Activated naive CD4-positive, alpha-beta T cell treated with anti-CD3 and anti-CD28 coated beads for 36 hours (primary cell): ENCODE results near the gene ZNF266. TPM values are rescaled to one million over a fixed set of nuclear protein-coding genes. Genes with fewer than 3 reads are reported as not detected.

ENCODE experiments used
- CTCF ChIA-PET: fragments of 350-600 bp; sonication (Branson Sonifier 250); formaldehyde crosslinking; loops from one replicate; lab custom pipeline; 2021; ENCODE audit warnings: antibody characterized with exemption; lab: Charles Lee
- DNase-seq: peaks from one replicate; pipeline ENCODE4 v3.0.0-alpha.2; 2020
- H3K27ac Mint-ChIP-seq: one replicate; pipeline ENCODE4 v1.8.0; 2021; ENCODE audit warnings: mild to moderate bottlenecking, mixed read lengths
- H3K27me3 Mint-ChIP-seq: one replicate; pipeline ENCODE4 v1.8.0; 2021; ENCODE audit warnings: low read depth, mixed read lengths
- H3K36me3 Mint-ChIP-seq: one replicate; pipeline ENCODE4 v1.8.0; 2021; ENCODE audit warnings: low read depth, mixed read lengths
- H3K4me1 Mint-ChIP-seq: one replicate; pipeline ENCODE4 v1.8.0; 2021; ENCODE audit warnings: low read depth, mixed read lengths
- H3K4me3 Mint-ChIP-seq: one replicate; pipeline ENCODE4 v1.8.0; 2021; ENCODE audit warnings: mild to moderate bottlenecking, moderate library complexity, mixed read lengths
- H3K9me3 Mint-ChIP-seq: one replicate; pipeline ENCODE4 v1.8.0; 2021; ENCODE audit warnings: mixed read lengths
- intact Hi-C: fragments of 100-400 bp; cut with micrococcal nuclease; formaldehyde crosslinking; loops from one replicate; pipeline ENCODE4 v1.15.1; 2023
- total RNA-seq, 2 experiments: library from RNA; stranded (reverse); gene quantifications; one replicate each; pipeline ENCODE4 v1.2.3, GENCODE V29; 2021

The ZNF266 gene
- total RNA-seq, 2 experiments from 2014 or later = 19.7 to 21.9 TPM

- intact Hi-C loops = no loop called here
- DNase-seq = no peak
- Mint-ChIP-seq H3K4me1 (no peaks in the 10 kb centered on the region), H3K36me3 (peaks cover 81% of the 10 kb centered on the region), H3K27me3 (no peaks in the 10 kb centered on the region), H3K27ac (no peak overlapping the region), H3K9me3 (peaks cover 69% of the 10 kb centered on the region), H3K4me3 (no peak overlapping the region)
- CTCF ChIA-PET = no interaction called here
Observed at GRCh38 chr19:9413240-9413954, 22.0 kb downstream of the ZNF266 start.

DNA sequence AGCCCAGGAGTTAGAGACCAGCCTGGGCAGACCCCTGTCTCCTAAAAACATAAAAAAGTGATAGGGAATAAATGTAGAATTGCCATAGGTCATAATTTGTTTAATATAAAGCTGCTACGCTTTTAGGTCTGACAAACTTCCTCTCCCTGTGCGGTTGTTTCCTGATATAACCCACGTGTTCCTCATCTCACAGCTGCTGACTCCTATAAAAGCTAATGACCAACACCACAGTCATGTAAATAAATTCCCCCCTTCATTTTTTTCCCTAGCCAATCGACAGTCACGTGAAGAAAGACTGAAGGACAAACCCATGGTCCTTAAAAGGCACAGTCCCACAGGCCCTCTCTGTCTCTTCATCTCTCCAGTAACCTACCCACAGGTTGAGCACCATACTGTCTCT, 27.5 kb downstream of the ZNF266 start:
- H3K4me3 Mint-ChIP-seq = peak overlapping the region; percentile 72
- H3K27ac Mint-ChIP-seq = no peak overlapping the region
- H3K36me3 Mint-ChIP-seq = peaks cover 53% of the 10 kb centered on the region
- DNase-seq = no peak
- intact Hi-C loops = no loop called here
- CTCF ChIA-PET = no interaction called here
- peaks cover 11% of the 10 kb centered on the region for H3K4me1 Mint-ChIP-seq
- H3K27me3 Mint-ChIP-seq = no peaks in the 10 kb centered on the region
- peaks cover 71% of the 10 kb centered on the region for H3K9me3 Mint-ChIP-seq

- Mint-ChIP-seq H3K9me3 (peaks cover 67% of the 10 kb centered on the region), H3K4me1 (peaks cover 11% of the 10 kb centered on the region), H3K4me3 (peak overlapping the region; percentile 72), H3K36me3 (peaks cover 46% of the 10 kb centered on the region), H3K27me3 (no peaks in the 10 kb centered on the region), H3K27ac (peak overlapping the region; percentile 65)
- intact Hi-C loops = no loop called here
- DNase-seq = peak; percentile 77
- CTCF ChIA-PET = no interaction called here
Observed at GRCh38 chr19:9406798-9407352, 28.5 kb downstream of the ZNF266 start.

DNA sequence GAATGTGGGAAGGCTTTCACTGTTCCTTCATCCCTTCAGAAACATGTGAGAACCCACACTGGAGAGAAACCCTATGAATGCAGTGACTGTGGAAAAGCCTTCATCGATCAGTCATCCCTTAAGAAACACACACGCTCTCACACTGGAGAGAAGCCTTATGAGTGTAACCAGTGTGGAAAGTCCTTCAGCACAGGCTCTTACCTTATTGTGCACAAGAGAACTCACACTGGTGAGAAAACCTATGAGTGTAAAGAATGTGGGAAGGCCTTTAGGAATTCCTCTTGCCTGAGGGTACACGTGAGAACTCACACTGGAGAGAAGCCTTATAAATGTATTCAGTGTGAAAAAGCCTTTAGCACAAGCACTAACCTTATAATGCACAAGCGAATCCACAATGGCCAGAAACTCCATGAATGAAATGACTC, 54.0 kb downstream of the ZNF266 start:
- CTCF ChIA-PET = no interaction called here
- H3K4me1 Mint-ChIP-seq = no peaks in the 10 kb centered on the region
- H3K36me3 Mint-ChIP-seq = peaks cover 81% of the 10 kb centered on the region
- intact Hi-C loops = no loop called here
- DNase-seq = no peak
- no peak overlapping the region for H3K27ac Mint-ChIP-seq
- H3K27me3 Mint-ChIP-seq = no peaks in the 10 kb centered on the region
- peaks cover 68% of the 10 kb centered on the region for H3K9me3 Mint-ChIP-seq
- no peak overlapping the region for H3K4me3 Mint-ChIP-seq

DNA sequence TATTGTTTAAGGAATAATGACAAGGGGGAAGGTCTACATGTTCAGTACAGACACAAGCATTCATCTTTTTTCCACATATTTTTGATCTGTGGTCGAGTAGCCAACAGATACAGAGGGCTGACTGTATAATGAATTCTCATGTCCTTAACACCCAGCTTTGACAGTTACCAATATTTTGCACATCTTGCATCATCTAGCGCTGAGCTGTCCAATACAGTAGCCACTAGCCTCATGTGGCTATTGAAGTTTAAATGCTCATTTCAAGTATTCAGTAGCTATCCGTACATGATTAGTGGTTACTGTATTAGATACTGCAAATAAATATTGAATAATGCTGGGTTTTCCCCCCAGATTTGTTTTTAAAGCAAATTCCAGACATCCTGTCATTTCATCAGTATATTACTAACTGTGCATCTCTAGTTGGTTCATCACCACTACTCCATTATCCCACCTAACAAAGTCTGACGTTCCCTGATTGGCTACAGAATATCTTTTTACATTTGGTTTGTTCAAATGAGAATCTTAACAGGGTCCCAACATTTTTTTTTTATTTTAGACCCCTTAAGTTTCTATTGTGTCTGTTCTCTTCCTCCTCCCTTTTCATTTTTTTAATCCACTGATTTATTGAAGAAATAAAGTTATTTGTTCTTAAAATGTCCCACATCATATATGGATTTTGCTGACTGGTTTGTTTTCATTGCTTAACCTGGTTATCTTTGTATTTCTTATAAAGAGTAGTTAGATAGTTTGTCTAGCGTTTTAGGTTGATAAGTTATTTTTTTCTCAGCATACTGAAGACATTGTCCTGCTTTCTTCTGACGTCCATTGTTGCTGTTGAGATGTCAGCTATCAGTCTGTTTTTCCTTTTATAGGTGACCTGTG, 64.4 kb downstream of the ZNF266 start:
- Mint-ChIP-seq H3K9me3 (peaks cover 61% of the 10 kb centered on the region), H3K27ac (no peak overlapping the region), H3K36me3 (peaks cover 50% of the 10 kb centered on the region), H3K27me3 (no peaks in the 10 kb centered on the region), H3K4me3 (no peak overlapping the region), H3K4me1 (no peaks in the 10 kb centered on the region)
- intact Hi-C loops = no loop called here
- DNase-seq = no peak
- CTCF ChIA-PET = no interaction called here

GRCh38 chr19:9362905-9363304, 72.5 kb downstream of the ZNF266 start, which contains the start of gene ZNF177:
Gene ZNF177 (plus strand): TSS chr19:9363013. CDS start chr19:9378312, 15,299 bp downstream.
- intact Hi-C loops = no loop called here

More at GRCh38 chr19:9362905-9363304, 72.5 kb downstream of the ZNF266 start, which contains the start of gene ZNF177:
- DNase-seq = peak; percentile 6
- Mint-ChIP-seq H3K27ac (peak within 1 kb of the TSS; percentile 2), H3K27me3 (peaks cover 10% of the 10 kb centered on the region), H3K9me3 (peaks cover 39% of the 10 kb centered on the region), H3K4me3 (no peak within 1 kb of the TSS), H3K36me3 (peaks cover 51% of the 10 kb centered on the region), H3K4me1 (no peaks in the 10 kb centered on the region)
- CTCF ChIA-PET = no interaction called here

Other genes with a start within 250 kb of the ZNF266 start
- not detected for gene OR7D4, start 216.0 kb downstream of the ZNF266 start, total RNA-seq
- gene OR7E24, start 184.6 kb downstream of the ZNF266 start, total RNA-seq = not detected
- gene ZNF699, start 125.7 kb downstream of the ZNF266 start, total RNA-seq = 1 to 10 TPM; 4.6 to 6.4 TPM
- gene ZNF559, start 111.4 kb downstream of the ZNF266 start, total RNA-seq = 10 to 100 TPM; 10.3 to 11.2 TPM
- gene ZNF177, start 72.6 kb downstream of the ZNF266 start, total RNA-seq = under 1 TPM; 0.64 to 0.91 TPM
- gene ZNF560, start 63.0 kb upstream of the ZNF266 start, total RNA-seq = under 1 TPM in 1 of 2 experiments, not detected in 1; 0.12 TPM
- 10 to 100 TPM; 11.2 to 12.3 TPM for gene ZNF426, start 103.1 kb upstream of the ZNF266 start, total RNA-seq
- 10 to 100 TPM; 57.1 to 60.1 TPM for gene ZNF121, start 148.9 kb upstream of the ZNF266 start, total RNA-seq
- 10 to 100 TPM; 28.7 to 29.4 TPM for gene ZNF561, start 185.7 kb upstream of the ZNF266 start, total RNA-seq
- 10 to 100 TPM; 20.1 to 21.9 TPM for gene ZNF562, start 239.5 kb upstream of the ZNF266 start, total RNA-seq